HG03108 (cell line): ENCODE data around the gene HEPHL1.

Experiments used
- ATAC-seq: cut with Tn5 transposase; IDR thresholded peaks from one replicate; pipeline ENCODE4 v1.9.1; 2021; ENCODE audit warnings: moderate library complexity; ENCODE audit not compliant: unreplicated experiment

HEPHL1 gene

GRCh38 chr11:94129512-94130297 lies 108.6 kb downstream of the HEPHL1 start:
- no peak for ATAC-seq

- ATAC-seq, result no peak
Observed at GRCh38 chr11:94130298-94131046, 109.3 kb downstream of the HEPHL1 start.

- no peak for ATAC-seq
Observed at GRCh38 chr11:94131047-94131717, 110.0 kb downstream of the HEPHL1 start.

GRCh38 chr11:94131718-94132115 lies 110.6 kb downstream of the HEPHL1 start:
- ATAC-seq, result no peak

- ATAC-seq, result no peak
Observed at GRCh38 chr11:94132152-94132558, 111.0 kb downstream of the HEPHL1 start.

GRCh38 chr11:94132823-94133408 lies 111.8 kb downstream of the HEPHL1 start:
- no peak for ATAC-seq

GRCh38 chr11:94133752-94134151 lies 112.6 kb downstream of the HEPHL1 start:
- ATAC-seq, result no peak

- peak; percentile 60 for ATAC-seq
Observed at GRCh38 chr11:94134651-94135512, 113.7 kb downstream of the HEPHL1 start.

GRCh38 chr11:94139416-94139815 lies 118.3 kb downstream of the HEPHL1 start:
- no peak for ATAC-seq

GRCh38 chr11:94140154-94140655 lies 119.1 kb downstream of the HEPHL1 start:
- ATAC-seq, result no peak

GRCh38 chr11:94141511-94142307 lies 120.6 kb downstream of the HEPHL1 start:
- ATAC-seq, result no peak

- no peak for ATAC-seq
Observed at GRCh38 chr11:94142308-94143281, 121.4 kb downstream of the HEPHL1 start.

GRCh38 chr11:94144216-94144615 lies 123.1 kb downstream of the HEPHL1 start:
- ATAC-seq, result no peak

GRCh38 chr11:94144664-94145063 lies 123.5 kb downstream of the HEPHL1 start:
- ATAC-seq, result no peak

- ATAC-seq, result no peak
Observed at GRCh38 chr11:94145431-94145830, 124.3 kb downstream of the HEPHL1 start.

GRCh38 chr11:94145916-94146315 lies 124.8 kb downstream of the HEPHL1 start:
- no peak for ATAC-seq

GRCh38 chr11:94147433-94147845 lies 126.3 kb downstream of the HEPHL1 start:
- no peak for ATAC-seq

GRCh38 chr11:94148189-94148588 lies 127.0 kb downstream of the HEPHL1 start:
- ATAC-seq, result no peak
